Transverse colon (tissue), 4 donors: ENCODE data around the gene ABCC1. TPM values are rescaled to one million over a fixed set of nuclear protein-coding genes. Genes with fewer than 3 reads are reported as not detected.

Experiments
- DNase-seq: peaks from one replicate; pipeline ENCODE4 v3.0.0-alpha.2; 2019
- H3K27ac ChIP-seq, 4 donors: fragments of 200-600 bp; sonication (generic); 2 replicates each; pipeline ENCODE4 v1.5.1; 2016 to 2018; ENCODE audit warnings: inconsistent platforms in 4 of 4
- H3K27me3 ChIP-seq: fragments of 200-600 bp; sonication (generic); 2 replicates; pipeline ENCODE4 v1.5.1; 2017; ENCODE audit warnings: inconsistent platforms
- H3K36me3 ChIP-seq, 4 donors: fragments of 200-600 bp; sonication (generic); 2 replicates each; pipeline ENCODE4 v1.5.1; 2017 to 2019; ENCODE audit warnings: inconsistent platforms in 4 of 4
- H3K4me1 ChIP-seq, 4 donors: fragments of 200-600 bp; sonication (generic); 2 replicates each; pipeline ENCODE4 v1.5.1; 2017 to 2020; ENCODE audit warnings: inconsistent platforms in 4 of 4
- H3K4me3 ChIP-seq, 4 donors: fragments of 200-600 bp; sonication (generic); 1 replicate in 1 of 4; 2 replicates in 3 of 4; pipeline versions ENCODE4 v1.5.1 to v1.6.1; 2017 to 2019; ENCODE audit warnings: inconsistent platforms in 4 of 4
- H3K9me3 ChIP-seq, 2 donors: fragments of 200-600 bp; sonication (generic); 2 replicates each; pipeline ENCODE4 v1.5.1; 2017 to 2019; ENCODE audit warnings: inconsistent platforms in 2 of 2
- EP300 ChIP-seq: sonication (generic); formaldehyde crosslinking; IDR thresholded peaks from one replicate; pipeline ENCODE4 v1.6.1; 2017; ENCODE audit warnings: antibody characterized with exemption, low read depth
- POLR2A ChIP-seq: fragments of 450-650 bp; IDR thresholded peaks from one replicate; pipeline ENCODE4 v1.6.1; 2016; ENCODE audit warnings: antibody characterized with exemption, mild to moderate bottlenecking, moderate library complexity
- POLR2AphosphoS5 ChIP-seq, 3 donors: sonication (generic); formaldehyde crosslinking; IDR thresholded peaks; one replicate each; pipeline ENCODE4 v1.6.1; 2016; ENCODE audit warnings: antibody characterized with exemption in 3 of 3
- WGBS, 2 donors: methylation state at CpG; one replicate each; pipeline ENCODE4 v1.1.5; 2018; ENCODE audit warnings: low coverage in 1 of 2; 5-methylcytosine and 5-hydroxymethylcytosine counted together
- in situ Hi-C, 4 donors: fragments of 200-750 bp; cut with MboI; loops; one replicate each; pipeline versions ENCODE4 v1.15.0 to v1.15.1; 2017; ENCODE audit warnings: low sequenced_read_pairs in 3 of 4, low pct_ligation_motif_present in 1 of 4, low pct_unique_long_range_greater_than_20kb in 1 of 4
- intact Hi-C: fragments of 100-400 bp; cut with DNase I; formaldehyde crosslinking; loops from one replicate; pipeline ENCODE4 v1.15.1; 2023; ENCODE audit warnings: low total_unique reads
- total RNA-seq, 4 donors: library from RNA; depleted of rRNA; stranded (reverse); fragments of >200 nt; gene quantifications; one replicate each; pipeline ENCODE4 v1.1.0, GENCODE V29; 2016
- TF ChIP-seq, protein P1 (sequence below), 5 experiments: fragments of 200-600 bp in 3 of 5; fragments of 450-650 bp in 2 of 5; sonication (generic) in 3 of 5; IDR thresholded peaks; 1 replicate in 2 of 5; 2 replicates in 3 of 5; pipeline ENCODE4 v1.5.1; 2016 to 2017; ENCODE audit warnings: antibody characterized with exemption in 5 of 5, inconsistent platforms in 3 of 5, mild to moderate bottlenecking in 2 of 5, moderate library complexity in 1 of 5

ABCC1 gene
- total RNA-seq, 4 donors from 2014 or later, result 17.1 to 67.3 (median 36.9) TPM

DNA sequence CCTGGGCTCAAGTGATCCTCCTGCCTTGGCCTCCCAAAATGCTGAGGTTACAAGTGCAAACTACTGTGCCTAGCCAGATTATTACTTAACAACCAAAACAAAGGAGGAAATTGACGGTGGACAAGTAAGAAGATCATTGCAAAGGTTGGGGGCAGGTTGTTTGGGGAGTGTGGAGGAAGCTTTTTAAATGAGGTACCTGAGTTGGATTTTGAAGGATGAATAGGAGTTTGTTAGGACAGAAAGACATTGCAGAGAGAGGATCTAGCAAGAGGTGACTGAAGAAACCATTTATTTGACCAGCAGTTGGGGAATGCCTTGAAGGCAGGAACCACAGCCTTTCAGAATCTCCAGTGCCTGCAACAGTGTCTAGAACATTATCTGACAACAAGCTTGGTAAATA, 51.3 kb downstream of the ABCC1 start:
- 88 to 89% methylated on average over 1 of the region's 1 CpG for WGBS, 2 donors
- Histone ChIP-seq H3K36me3 (no peaks in the 10 kb centered on the region), H3K27ac (no peak overlapping the region), H3K4me1 (peaks cover 14 to 39% (median 34%) of the 10 kb centered on the region in 4 donors), H3K4me3 (no peak overlapping the region), H3K27me3 (no peaks in the 10 kb centered on the region), H3K9me3 (no peaks in the 10 kb centered on the region)
- no peak for DNase-seq
- intact Hi-C loops, result no loop called here
- in situ Hi-C loops, result no loop called here
- TF ChIP-seq POLR2AphosphoS5 (IDR thresholded peaks at IDR 0.05) (no peak), EP300 (no peak), POLR2A (no peak)
- TF ChIP-seq, protein P1, sequence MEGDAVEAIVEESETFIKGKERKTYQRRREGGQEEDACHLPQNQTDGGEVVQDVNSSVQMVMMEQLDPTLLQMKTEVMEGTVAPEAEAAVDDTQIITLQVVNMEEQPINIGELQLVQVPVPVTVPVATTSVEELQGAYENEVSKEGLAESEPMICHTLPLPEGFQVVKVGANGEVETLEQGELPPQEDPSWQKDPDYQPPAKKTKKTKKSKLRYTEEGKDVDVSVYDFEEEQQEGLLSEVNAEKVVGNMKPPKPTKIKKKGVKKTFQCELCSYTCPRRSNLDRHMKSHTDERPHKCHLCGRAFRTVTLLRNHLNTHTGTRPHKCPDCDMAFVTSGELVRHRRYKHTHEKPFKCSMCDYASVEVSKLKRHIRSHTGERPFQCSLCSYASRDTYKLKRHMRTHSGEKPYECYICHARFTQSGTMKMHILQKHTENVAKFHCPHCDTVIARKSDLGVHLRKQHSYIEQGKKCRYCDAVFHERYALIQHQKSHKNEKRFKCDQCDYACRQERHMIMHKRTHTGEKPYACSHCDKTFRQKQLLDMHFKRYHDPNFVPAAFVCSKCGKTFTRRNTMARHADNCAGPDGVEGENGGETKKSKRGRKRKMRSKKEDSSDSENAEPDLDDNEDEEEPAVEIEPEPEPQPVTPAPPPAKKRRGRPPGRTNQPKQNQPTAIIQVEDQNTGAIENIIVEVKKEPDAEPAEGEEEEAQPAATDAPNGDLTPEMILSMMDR (IDR thresholded peaks at IDR 0.05), result no peak

DNA sequence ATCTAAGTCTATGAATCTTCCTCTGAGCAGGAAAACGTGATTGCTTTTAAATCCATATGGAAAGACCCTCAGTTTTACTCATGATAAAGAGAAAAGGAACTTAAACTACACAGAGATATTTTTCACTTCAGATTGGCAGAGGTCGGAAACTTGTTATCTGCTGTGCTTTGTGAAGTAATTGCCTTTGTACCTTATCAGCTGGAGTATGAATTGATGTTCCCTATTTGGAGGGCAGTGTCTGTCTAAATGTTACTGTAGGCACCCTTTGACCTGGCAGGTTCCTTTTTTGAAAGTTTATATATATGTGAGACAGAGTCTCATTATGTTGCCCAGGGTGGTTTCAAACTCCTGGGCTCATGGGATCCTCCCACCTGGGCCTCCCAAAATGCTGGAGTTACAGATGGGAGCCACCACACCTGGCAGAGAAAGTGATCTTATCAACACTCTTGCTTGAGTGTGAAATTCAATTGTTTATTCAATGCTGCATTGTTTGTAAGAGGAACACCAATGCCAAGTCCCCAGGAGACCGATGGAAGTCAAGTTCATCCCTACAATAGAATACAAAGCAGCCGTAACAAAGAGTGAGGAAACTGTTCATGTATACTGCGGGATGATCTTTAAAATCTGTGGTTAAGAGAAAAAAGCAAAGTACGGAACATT, 52.3 kb downstream of the ABCC1 start:
- H3K27ac ChIP-seq, result no peak overlapping the region
- TF ChIP-seq POLR2AphosphoS5 (IDR thresholded peaks at IDR 0.05) (no peak), EP300 (no peak), POLR2A (no peak)
- TF ChIP-seq, protein P1 (IDR thresholded peaks at IDR 0.05), result no peak
- in situ Hi-C loops, result no loop called here
- DNase-seq, result no peak
- intact Hi-C loops, result no loop called here
- no peaks in the 10 kb centered on the region for H3K9me3 ChIP-seq
- no peak overlapping the region for H3K4me3 ChIP-seq
- no peaks in the 10 kb centered on the region for H3K27me3 ChIP-seq
- H3K4me1 ChIP-seq, result peaks cover 14 to 35% (median 29%) of the 10 kb centered on the region in 4 donors
- 75 to 81% methylated on average over 6 of the region's 6 CpGs for WGBS, 2 donors
- H3K36me3 ChIP-seq, result no peaks in the 10 kb centered on the region

DNA sequence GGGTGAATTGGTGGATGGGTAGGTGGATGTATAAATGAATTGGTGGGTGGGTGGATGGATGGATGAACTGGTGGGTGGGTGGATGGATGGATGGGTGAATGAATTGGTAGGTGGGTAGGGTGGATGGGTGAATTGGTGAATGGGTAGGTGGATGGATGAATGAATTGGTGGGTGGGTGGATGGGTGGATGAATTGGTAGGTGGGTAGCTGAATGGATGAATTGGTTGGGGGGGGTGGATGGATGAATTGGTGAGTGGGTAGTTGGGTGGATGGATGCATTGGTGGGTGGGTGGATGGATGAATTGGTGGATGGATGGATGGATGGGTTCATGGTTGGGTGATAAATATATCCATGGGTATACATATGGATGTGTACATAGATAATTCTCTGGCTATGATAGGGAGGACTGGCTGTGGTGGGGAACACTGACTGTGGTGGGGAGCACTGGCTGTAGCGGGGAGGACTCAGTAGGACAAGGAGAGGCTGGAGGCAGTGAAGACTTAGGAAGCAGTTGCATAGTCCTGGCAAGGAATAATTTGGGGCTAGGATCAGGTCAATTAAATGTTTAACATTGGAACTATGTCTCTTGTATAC, 54.4 kb downstream of the ABCC1 start:
- WGBS, 2 donors, result 85% methylated on average over 1 of the region's 1 CpG; no CpG with 5 or more reads in 1 of the 2 donors
- in situ Hi-C loops (no loop called here), intact Hi-C loops (no loop called here)
- TF ChIP-seq, protein P1 (IDR thresholded peaks at IDR 0.05), result no peak
- TF ChIP-seq EP300 (no peak), POLR2AphosphoS5 (IDR thresholded peaks at IDR 0.05) (no peak), POLR2A (no peak)
- Histone ChIP-seq H3K27me3 (no peaks in the 10 kb centered on the region), H3K4me3 (no peak overlapping the region), H3K9me3 (no peaks in the 10 kb centered on the region), H3K36me3 (no peaks in the 10 kb centered on the region), H3K27ac (peak overlapping the region in 3 of 4 donors; percentile 7 to 58 (median 57)), H3K4me1 (peaks cover 7 to 24% (median 21%) of the 10 kb centered on the region in 4 donors)
- no peak for DNase-seq

DNA sequence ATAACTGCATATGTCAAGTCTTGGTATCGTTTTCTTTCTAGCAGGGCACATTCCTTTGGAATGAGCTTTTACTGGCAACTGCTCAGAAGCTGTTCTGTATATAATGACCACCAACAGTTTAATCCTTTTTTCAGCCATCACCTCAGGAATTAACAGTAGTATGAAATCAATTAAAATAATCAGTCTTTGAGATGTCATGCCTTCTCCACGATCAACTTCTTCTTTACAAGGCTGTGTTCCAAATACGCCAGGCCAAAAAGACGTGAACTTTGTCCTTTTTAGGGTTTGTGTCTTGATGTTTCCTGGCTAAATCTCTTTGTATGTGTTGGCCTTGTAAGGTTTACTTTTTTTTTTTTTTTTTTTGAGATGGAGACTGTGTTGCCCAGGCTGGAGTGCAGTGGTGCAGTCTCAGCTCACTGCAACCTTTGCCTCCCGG, 54.9 kb downstream of the ABCC1 start:
- intact Hi-C loops (no loop called here), in situ Hi-C loops (no loop called here)
- no peaks in the 10 kb centered on the region for H3K27me3 ChIP-seq
- no peaks in the 10 kb centered on the region for H3K9me3 ChIP-seq
- 40 to 41% methylated on average over 4 to 5 of the region's 5 CpGs for WGBS, 2 donors
- TF ChIP-seq POLR2A, result no peak
- no peak for TF ChIP-seq POLR2AphosphoS5 (IDR thresholded peaks at IDR 0.05)
- no peak for TF ChIP-seq EP300
- TF ChIP-seq, protein P1 (IDR thresholded peaks at IDR 0.05), result no peak
- H3K4me3 ChIP-seq, result no peak overlapping the region
- H3K4me1 ChIP-seq, result peaks cover 5 to 19% (median 16%) of the 10 kb centered on the region in 4 donors
- DNase-seq, result no peak
- peak overlapping the region in 3 of 4 donors; percentile 7 to 58 (median 57) for H3K27ac ChIP-seq
- peaks cover 0 to 4% (median 0%) of the 10 kb centered on the region in 4 donors for H3K36me3 ChIP-seq
